ENCODE results near the gene GSTO1.

DNA sequence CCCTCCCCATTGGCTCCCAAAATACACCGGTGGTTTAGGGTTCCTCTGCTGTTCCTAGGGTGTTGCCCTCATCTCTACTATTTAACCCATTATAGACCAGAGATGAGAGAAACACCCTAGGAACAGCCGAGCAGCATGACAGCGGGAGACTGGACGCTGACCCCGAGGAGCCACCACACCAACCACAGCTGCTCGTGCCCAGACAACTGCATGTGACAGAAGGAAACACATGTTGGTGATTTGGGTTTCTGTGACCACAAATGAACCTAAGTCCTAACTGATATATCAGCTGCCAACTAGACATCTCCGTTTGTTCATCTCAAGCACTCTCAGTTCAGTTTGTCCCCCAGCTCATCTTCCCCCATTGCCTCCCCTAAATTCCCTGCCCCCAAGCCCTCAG lies 35.9 kb upstream of the GSTO1 start:
- TF ChIP-seq EZH2 (IDR thresholded peaks at IDR 0.05; ENCODE audit: insufficient read depth, poor library complexity, severe bottlenecking) (no peak), EZH2phosphoT487 (IDR thresholded peaks at IDR 0.05; ENCODE audit: insufficient read depth, low read depth) (no peak)
